ENCODE measurements around the gene PKNOX2. TPM values are rescaled to one million over a fixed set of nuclear protein-coding genes. Genes with fewer than 3 reads are reported as not detected.

Gene PKNOX2
- total RNA-seq, 1 experiment from 2014 or later, result 3.7 TPM

GRCh38 chr11:125351033-125351867 lies 186.7 kb downstream of the PKNOX2 start:
- H3K9me3 Mint-ChIP-seq, result no peaks in the 10 kb centered on the region

More at GRCh38 chr11:125351033-125351867, 186.7 kb downstream of the PKNOX2 start:
- no peak overlapping the region for H3K4me3 Mint-ChIP-seq
- no peaks in the 10 kb centered on the region for H3K36me3 Mint-ChIP-seq
- TF ChIP-seq ELF4 (CRISPR knock-in tag; IDR thresholded peaks at IDR 0.05; ENCODE audit: low read depth), result no peak
- TF ChIP-seq IRF2 (CRISPR knock-in tag; IDR thresholded peaks at IDR 0.05; ENCODE audit: borderline replicate concordance, low read depth), result no peak
- TF ChIP-seq ZNF416 (CRISPR knock-in tag; IDR thresholded peaks at IDR 0.05), result no peak
- TF ChIP-seq SMAD3 (CRISPR knock-in tag; IDR thresholded peaks at IDR 0.05; ENCODE audit: borderline replicate concordance), result no peak
- no peak for TF ChIP-seq NFE2L1 (CRISPR knock-in tag; IDR thresholded peaks at IDR 0.05)
- TF ChIP-seq GTF2I (CRISPR knock-in tag; conservative IDR thresholded peaks at IDR 0.05), result no peak
- TF ChIP-seq IRF1 (CRISPR knock-in tag; IDR thresholded peaks at IDR 0.05), result no peak
- TF ChIP-seq GRHL2 (CRISPR knock-in tag; IDR thresholded peaks at IDR 0.05; ENCODE audit: insufficient replicate concordance, severe bottlenecking), result no peak
- no peak for TF ChIP-seq AFF4 (CRISPR knock-in tag; IDR thresholded peaks at IDR 0.05; ENCODE audit: borderline replicate concordance)
- no peak for TF ChIP-seq PRRX2 (CRISPR knock-in tag; IDR thresholded peaks at IDR 0.05)
- TF ChIP-seq ESRRA (CRISPR knock-in tag; IDR thresholded peaks at IDR 0.05; ENCODE audit: borderline replicate concordance), result no peak
- TF ChIP-seq ZNF232 (CRISPR knock-in tag; IDR thresholded peaks at IDR 0.05), result no peak
- TF ChIP-seq CREB1 (CRISPR knock-in tag; IDR thresholded peaks at IDR 0.05), result no peak
- no peak for TF ChIP-seq ATF3 (CRISPR knock-in tag; conservative IDR thresholded peaks at IDR 0.05)
- no peak for TF ChIP-seq USF2 (CRISPR knock-in tag; IDR thresholded peaks at IDR 0.05)
- no peak for TF ChIP-seq ZNF512 (CRISPR knock-in tag; IDR thresholded peaks at IDR 0.05; ENCODE audit: borderline replicate concordance)
- TF ChIP-seq FOXP1 (CRISPR knock-in tag; IDR thresholded peaks at IDR 0.05; ENCODE audit: borderline replicate concordance), result no peak
- no peak for TF ChIP-seq JAZF1 (CRISPR knock-in tag; IDR thresholded peaks at IDR 0.05)
- TF ChIP-seq RELA (CRISPR knock-in tag; IDR thresholded peaks at IDR 0.05; ENCODE audit: borderline replicate concordance), result no peak
- no peak for TF ChIP-seq ZNF671 (CRISPR knock-in tag; IDR thresholded peaks at IDR 0.05)
- peaks cover 33% of the 10 kb centered on the region for H3K4me1 Mint-ChIP-seq
- H3K27me3 Mint-ChIP-seq (ENCODE audit: low read depth), result peaks cover 20% of the 10 kb centered on the region
- CTCF ChIA-PET, result interaction anchor here (1.0 to 9.7 kb wide), 10 partner anchors 53 to 260 kb away, joined by 3 to 52 read pairs (median 5); no protein-coding TSS in a partner anchor
- ATAC-seq (no peak), DNase-seq (ENCODE audit: low spot score) (peak; percentile 23)
- H3K27ac Mint-ChIP-seq, result no peak overlapping the region
- POLR2A ChIA-PET, result interaction anchor here (1.0 to 1.4 kb wide), 2 partner anchors 86 to 384 kb away, joined by 3 read pairs; no protein-coding TSS in a partner anchor

All from WTC11 (cell line).